Measurements from ENCODE around the gene SOX13.

The SOX13 gene

GRCh38 chr1:204127597-204128242 lies 54.8 kb downstream of the SOX13 start:
- H3K27ac ChIP-seq, result peak overlapping the region; percentile 38
- TF ChIP-seq ZFX (IDR thresholded peaks at IDR 0.05; ENCODE audit: borderline replicate concordance) (no peak), CTCF (IDR thresholded peaks at IDR 0.05) (peak; percentile 100)

- H3K27ac ChIP-seq, result peak overlapping the region; percentile 38
- TF ChIP-seq ZFX (IDR thresholded peaks at IDR 0.05; ENCODE audit: borderline replicate concordance) (no peak), CTCF (IDR thresholded peaks at IDR 0.05) (no peak)
These were observed 55.6 kb downstream of the SOX13 start for GRCh38 chr1:204128464-204128963.

- TF ChIP-seq ZFX (IDR thresholded peaks at IDR 0.05; ENCODE audit: borderline replicate concordance) (no peak), CTCF (IDR thresholded peaks at IDR 0.05) (peak; percentile 99)
- peak overlapping the region; percentile 38 for H3K27ac ChIP-seq
These were observed 56.3 kb downstream of the SOX13 start for GRCh38 chr1:204128964-204129896.

GRCh38 chr1:204130178-204130577 lies 57.3 kb downstream of the SOX13 start:
- TF ChIP-seq CTCF (IDR thresholded peaks at IDR 0.05) (no peak), ZFX (IDR thresholded peaks at IDR 0.05; ENCODE audit: borderline replicate concordance) (no peak)
- no peak overlapping the region for H3K27ac ChIP-seq

DNA sequence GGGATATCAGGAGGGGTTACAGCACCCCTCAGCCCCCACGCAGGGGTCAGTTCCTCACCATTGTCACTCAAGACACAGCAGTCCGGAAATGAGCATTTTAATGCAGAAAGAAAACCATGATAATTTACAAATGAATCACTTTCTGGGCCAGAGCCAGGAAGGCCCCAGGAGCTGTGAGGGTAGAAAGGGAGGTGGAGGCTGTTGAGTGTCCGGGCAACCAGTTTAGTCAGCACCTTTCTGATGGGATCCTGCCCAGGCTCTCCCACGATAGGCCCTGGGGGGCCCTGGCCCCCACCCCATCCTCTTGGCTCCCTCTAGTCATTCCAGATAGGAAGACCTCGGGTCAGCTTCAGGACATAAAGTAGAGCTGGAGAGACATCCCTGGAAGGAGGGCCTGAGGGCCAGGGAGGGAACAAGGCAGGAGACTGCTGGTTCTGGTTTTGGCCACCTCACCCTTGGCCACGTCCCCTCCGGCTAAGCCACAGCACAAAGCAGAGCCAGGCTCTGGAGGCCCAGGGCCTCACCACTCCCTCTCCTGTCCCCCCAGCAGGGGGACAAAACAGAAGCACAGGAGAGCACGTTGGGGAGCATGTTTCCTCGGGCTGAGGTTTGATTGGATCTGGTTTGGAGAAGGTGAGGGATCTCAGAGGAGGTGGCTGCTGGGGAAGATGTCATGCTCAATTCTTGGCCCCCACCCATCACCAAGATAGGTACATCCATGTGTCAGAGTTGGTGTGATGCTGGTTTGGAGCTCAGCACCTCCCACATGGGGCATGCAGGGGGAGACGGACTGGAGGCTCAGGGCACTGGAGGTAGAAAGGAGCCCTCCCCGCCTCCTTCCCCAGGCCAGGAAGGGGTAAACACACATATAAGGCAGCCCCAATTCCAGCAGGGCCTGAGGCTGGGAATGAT lies 58.3 kb downstream of the SOX13 start:
- no peak for TF ChIP-seq ZFX (IDR thresholded peaks at IDR 0.05; ENCODE audit: borderline replicate concordance)
- H3K27ac ChIP-seq, result no peak overlapping the region

DNA sequence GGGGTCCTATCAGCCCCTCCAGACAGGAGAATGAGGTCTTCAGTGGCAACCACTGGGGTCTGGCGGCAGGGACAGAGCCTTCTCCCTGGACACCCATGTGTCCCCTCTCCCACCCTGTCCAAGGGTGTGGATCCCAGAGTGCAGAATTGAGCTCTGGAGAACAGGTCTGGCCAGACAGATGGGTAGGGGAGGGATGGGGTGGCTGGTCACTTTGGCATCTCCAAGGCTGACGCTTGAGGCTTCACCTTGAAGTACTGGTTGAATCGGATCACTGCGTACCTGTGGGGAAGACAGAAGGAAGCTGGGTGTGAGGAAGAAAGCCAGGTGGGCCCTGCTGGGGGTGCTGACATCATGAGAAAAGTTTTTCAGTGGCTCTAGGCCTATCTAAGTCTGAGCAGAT lies 59.1 kb downstream of the SOX13 start:
- TF ChIP-seq ZFX (IDR thresholded peaks at IDR 0.05; ENCODE audit: borderline replicate concordance), result no peak
- no peak for TF ChIP-seq CTCF (IDR thresholded peaks at IDR 0.05)
- H3K27ac ChIP-seq, result no peak overlapping the region

GRCh38 chr1:204132718-204133117 lies 59.8 kb downstream of the SOX13 start:
- TF ChIP-seq CTCF (IDR thresholded peaks at IDR 0.05) (no peak), ZFX (IDR thresholded peaks at IDR 0.05; ENCODE audit: borderline replicate concordance) (no peak)
- no peak overlapping the region for H3K27ac ChIP-seq
